WTC11 (cell line): ENCODE data around the gene IRAK1.

Experiments used
- FOXJ3 ChIP-seq: sonication (generic); formaldehyde crosslinking; IDR thresholded peaks from 2 replicates; pipeline ENCODE4 v1.9.0; 2021; ENCODE audit warnings: missing genetic modification reagents, mild to moderate bottlenecking, borderline replicate concordance
- USF1 ChIP-seq: sonication (generic); formaldehyde crosslinking; IDR thresholded peaks from 2 replicates; pipeline ENCODE4 v1.8.0; 2022; ENCODE audit warnings: mild to moderate bottlenecking, missing genetic modification reagents

GRCh38 chrX:153960786-153961185, 58.9 kb downstream of the IRAK1 start:
- TF ChIP-seq USF1 (CRISPR knock-in tag) = no peak
- no peak for TF ChIP-seq FOXJ3
